GM21447 (cell line): Measurements from ENCODE around the gene SUMF1.
A peak's percentile ranks its signal among the peaks of the same experiment; 100 is the strongest.

Experiments used
- ATAC-seq: cut with Tn5 transposase; IDR thresholded peaks from one replicate; pipeline ENCODE4 v1.9.1; 2021; ENCODE audit not compliant: unreplicated experiment

Gene SUMF1

DNA sequence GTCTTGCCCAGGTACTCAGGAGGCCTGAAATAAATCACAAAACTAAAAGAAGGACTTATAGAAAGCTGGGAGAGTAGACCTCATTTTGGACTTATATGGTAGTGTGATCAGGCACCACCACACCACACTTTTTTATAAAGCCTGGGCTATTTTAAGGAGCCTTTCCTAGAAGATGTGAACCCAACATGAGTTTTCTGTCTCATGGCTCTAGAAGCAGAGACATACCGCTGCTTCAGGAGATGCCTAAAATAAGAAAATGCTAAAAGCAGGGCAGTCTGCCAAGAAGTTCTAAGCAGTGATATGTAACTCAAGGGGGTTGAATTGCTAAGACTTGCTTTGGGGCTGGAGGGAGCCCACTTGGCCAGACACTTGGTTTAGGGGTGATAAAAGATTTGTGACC is 49.6 kb downstream of the SUMF1 start:
- no peak for ATAC-seq

DNA sequence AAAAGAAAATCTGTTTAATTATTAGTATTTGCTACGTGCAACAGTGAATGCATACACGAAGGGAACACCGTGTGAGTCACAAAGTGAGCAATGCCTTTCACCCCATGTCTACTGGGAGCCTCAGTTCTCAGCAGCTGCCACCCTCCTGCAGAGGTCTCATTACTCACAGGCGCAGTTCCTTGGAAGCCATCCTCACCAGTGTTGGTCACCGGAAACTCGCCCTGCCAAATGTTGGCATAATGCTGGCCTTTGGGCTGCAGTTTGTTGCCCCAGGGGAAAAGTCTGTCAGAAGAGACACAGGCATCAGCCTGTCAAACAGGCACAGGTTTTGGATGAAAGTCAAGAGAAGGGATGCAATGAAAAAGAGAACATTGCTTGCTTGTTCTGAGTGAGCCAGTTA is 50.1 kb downstream of the SUMF1 start:
- ATAC-seq = no peak

DNA sequence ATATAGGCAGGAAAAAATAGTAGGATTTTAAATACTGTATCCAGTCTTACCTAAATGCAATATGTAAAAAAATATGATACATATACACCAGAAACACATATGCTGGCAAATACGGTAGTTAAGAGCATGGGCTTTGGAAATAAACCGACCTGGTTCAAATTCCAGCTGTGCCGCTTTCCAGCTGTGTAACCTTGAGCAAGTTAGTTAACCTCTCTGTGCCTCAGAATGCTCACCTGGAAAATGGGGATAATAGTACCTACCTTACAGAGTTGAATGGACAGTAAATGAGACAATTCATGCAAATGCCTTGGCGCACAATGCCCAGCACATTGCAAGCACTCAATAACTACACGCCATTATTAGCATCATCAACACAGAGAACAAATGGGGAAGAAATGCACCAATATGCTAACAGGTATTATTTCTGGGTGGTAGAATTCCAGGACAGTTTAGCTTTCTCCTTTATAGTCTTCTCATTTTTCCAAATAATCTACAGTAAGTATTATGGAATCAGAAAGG is 50.6 kb downstream of the SUMF1 start:
- ATAC-seq = no peak

DNA sequence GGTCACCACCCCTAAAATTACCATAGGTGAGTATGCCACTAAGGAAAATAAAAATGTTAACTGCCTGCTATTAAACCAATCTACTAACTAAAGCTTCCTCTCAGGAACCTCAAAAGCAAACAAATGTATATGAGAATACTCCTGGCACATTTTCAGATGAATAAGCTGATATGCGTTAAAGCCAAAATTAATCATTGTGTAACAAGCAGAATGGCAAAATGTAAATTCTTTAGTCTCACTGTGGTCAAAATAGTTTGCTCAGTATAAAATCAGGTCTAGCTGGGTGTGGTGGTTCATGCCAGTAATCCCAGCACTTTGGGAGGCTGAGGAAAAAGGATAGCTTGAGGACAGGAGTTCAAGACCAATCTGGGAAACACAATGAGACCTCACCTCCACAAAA is 53.6 kb downstream of the SUMF1 start:
- no peak for ATAC-seq

DNA sequence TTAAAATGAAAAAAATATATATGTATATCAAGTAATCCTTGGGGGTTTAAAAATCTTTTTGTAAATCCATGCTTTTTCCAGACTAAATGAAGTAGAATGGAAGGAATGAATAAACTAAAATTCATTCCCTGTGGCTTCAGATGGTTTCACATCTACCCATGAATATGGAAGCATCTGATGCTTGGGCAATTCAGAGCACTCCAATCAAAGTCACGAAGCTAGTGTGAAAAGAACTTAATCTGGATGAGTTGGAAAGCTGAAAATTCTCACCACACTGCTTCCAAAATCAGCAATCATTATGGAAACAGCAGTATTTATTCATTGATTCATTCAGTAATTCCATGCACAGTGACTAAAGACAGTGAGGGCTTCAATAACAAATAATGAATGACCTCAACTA is 55.2 kb downstream of the SUMF1 start:
- ATAC-seq = no peak

DNA sequence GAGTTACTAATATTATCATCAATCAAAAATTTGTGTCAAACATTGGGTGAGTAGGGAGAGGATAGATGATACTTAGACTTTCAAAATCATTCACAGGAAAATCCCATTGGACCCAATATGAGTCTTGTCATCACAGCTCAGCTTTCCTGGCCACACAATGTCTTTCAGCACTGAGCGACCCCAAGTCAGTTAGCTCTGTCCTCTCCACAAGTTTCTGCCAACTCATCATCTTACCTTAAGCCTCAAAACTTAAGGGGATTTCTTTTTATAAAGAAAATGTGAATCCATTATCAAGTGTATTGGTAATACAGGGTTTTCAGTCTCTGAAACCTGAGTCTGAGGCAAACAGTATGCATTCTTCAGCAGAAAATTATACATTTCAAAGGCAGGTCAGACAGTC is 55.8 kb downstream of the SUMF1 start:
- no peak for ATAC-seq

DNA sequence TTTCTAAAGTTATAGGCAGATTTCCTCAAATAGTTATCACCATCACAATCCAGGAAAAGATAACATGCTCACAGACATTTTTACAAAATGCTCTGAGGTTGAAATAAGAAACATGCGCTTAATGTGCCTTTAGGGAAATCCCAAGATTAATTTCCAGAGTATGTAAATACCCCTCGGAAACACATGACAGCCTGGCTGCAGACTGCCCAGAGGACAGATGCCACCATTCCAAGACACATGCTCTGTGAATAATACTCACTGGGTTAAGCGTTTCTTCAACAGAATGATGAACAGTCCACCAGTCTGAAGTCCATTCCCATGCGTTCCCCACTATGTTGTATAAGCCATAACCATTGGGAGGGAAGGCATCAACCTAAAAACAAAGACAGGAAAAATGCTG is 56.5 kb downstream of the SUMF1 start:
- no peak for ATAC-seq

DNA sequence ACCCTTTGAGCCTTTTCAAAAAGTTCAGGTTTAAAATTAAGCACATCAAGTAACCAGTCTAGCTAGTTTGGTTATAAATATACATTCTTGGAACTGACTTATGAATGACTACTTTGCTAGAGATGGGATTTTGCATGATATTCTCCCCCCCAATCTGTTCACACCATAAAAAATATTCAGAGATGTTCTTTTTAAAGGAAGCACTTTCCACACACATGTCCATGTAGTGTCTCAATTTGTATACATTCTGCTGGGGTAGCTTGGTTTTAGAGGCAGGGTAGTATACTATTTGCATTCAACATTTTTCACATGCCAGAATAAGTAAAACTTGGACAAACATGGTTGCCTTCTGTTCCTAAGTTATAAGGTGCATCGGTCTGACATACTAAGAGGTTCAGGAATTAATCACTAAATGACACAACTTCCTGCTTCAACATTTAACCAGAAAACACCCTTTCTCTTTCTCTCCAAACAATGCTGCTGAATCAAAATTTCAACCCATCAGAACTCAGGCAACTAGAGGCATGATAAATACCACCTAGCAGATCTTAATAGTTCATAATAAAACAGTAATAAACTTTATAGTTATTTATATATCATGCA is 57.0 kb downstream of the SUMF1 start:
- no peak for ATAC-seq

DNA sequence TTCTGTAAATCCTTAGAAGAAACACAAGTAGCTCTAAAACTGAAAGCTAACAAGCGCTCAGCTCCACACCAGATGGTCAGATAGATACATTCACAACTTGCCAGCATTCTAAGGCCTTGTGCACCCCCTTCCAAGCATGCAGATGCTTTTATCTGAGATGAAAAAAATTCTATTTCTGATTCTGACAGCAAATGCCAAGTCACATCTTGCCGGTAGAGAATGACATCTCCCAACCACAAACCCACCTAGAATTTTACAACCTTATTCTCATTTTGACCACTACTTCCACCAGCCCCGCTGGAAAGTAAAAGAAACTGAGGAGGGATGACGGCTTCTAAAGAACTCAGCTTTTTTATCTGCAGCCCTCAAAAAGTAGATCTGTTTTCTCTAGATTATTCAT is 57.7 kb downstream of the SUMF1 start:
- ATAC-seq = peak; percentile 44

DNA sequence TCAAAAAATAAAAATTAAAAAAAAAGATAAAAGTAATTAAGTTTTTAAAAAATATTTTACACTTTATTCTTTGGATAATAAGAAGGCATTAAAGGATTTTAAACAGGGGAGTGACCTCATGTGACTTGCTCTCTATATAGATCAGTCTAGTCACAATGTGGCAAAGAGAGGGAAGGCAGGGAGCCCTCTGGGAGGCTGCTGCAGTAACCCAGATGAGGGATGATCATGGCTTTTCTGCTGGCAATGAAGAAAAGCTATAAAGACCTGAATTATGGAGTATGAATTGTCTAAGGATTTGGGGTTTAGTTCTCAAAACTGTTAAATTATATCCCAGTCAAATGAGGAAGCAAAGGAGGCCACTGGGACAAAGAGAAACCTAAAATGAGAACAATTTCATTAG is 58.1 kb downstream of the SUMF1 start:
- ATAC-seq = no peak

DNA sequence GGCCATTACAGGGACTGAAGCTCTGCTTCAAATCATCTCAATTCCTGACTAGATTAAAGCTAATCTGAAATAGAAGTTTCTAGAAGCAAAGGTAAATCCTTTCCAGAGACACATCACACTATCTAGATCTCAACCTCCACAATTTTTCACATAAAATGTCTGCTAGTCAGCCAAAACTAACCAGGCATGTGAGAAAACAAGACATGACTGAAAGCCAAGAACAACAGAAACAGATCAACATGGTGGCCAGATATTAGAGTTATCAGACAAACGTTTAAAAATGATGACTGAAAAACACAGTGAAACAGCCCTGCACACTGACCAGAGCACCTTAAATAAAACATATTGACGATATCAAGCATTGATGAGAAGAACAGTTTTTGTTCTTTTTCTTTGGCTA is 59.1 kb downstream of the SUMF1 start:
- no peak for ATAC-seq

DNA sequence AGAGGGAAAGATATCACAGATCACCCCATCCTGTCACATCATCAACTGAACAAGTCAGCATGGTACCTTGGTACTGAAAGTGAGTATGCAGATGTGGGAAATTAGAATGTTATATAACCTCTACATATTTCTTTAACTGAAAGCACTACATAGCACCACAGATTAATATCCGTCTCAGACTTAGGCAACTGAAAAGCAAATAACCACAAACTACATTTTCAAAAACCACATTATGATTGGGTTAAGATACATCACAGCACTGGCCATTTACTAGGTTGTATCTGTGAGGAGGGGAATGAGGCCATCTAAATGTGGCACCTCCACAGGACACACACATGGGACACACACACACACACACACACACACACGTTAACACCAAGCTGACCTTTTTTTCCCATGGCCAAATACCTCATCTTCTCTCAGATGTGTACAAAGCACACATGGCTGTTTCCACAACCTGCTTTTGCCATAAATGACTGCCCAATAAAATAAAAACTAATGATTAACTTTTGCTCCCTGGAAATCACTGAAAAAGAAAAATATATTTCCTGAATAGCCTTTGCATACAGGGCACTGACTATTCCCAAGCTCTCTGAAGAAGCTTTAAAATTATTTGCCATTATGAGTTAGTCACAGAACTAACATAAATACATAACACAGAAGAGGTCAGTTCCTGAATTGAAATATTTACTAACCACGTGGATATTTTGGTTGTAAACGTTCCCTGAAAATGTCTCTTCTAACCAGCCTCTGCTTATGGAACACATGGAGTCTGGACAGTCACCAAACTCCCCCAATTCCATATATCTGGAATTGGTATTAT is 60.1 kb downstream of the SUMF1 start:
- peak; percentile 49 for ATAC-seq

DNA sequence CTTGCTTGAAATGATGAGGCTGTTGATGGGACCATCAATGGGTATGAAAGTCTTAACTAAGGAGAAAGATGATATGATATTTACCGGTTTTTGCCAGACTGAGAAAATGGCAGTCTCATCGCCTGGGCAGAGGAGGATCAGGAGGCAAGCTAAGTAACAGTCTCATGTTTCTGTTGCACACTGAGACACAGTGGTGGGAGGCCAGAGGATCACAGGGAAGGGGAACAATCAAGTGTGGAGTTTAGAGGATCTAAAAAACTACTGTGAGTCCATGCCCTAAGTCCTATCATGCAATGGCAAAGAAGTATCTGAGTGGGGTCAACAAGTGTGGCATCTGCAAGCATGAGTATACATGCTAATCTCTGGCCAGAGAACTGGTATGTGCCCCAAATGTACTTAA is 62.2 kb downstream of the SUMF1 start:
- ATAC-seq = no peak

DNA sequence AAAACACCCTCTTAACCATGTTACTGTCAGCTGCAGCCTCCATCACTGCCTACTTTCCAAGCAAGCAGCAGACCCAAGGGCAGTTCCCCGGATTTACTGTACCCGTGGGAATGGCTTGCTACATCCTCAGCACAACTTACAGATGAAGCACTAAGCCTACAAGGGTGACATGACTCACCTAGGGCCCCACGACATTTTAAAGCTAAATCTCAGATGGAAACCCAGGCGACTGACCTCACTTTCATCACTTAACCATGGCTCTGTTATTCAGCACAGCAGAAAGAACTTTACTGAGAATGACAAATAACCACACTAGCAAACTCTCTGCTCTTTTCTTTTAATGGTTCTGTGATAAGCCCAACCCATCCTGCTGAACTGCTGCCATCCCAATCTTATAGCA is 65.6 kb downstream of the SUMF1 start:
- no peak for ATAC-seq

DNA sequence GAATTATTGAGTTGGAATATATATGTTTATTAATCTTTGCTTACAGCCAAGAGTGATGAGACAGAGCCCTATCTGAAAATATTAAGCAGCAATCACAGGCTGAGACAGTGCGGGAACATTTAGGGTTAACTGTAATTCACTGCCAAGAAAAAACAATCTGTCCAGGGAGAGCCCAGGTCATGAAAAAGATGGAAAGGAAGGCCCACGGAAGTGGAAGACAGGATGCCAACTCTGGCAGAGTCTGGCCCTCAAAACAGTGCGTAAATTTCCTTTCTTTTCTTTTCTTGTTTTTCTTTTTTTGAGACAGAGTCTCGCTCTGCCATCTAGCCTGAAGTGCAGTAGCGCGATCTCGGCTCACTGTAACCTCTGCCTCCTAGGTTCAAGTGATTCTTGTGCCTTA is 67.6 kb downstream of the SUMF1 start:
- no peak for ATAC-seq

DNA sequence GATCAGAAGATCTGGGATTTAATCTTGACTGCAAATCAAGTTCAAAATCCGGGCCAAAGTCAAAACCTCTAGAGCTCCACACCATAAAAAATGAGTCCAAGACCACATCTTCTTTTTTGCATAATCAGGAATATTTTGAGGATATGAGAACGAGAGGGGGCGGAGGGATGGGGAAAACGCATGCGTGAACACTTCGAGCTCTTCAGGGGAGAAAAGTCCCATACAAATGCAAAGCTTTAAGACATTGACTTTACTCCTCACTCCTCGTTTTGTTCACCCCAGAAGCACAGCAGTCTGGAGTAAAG is 68.2 kb downstream of the SUMF1 start:
- ATAC-seq = no peak

DNA sequence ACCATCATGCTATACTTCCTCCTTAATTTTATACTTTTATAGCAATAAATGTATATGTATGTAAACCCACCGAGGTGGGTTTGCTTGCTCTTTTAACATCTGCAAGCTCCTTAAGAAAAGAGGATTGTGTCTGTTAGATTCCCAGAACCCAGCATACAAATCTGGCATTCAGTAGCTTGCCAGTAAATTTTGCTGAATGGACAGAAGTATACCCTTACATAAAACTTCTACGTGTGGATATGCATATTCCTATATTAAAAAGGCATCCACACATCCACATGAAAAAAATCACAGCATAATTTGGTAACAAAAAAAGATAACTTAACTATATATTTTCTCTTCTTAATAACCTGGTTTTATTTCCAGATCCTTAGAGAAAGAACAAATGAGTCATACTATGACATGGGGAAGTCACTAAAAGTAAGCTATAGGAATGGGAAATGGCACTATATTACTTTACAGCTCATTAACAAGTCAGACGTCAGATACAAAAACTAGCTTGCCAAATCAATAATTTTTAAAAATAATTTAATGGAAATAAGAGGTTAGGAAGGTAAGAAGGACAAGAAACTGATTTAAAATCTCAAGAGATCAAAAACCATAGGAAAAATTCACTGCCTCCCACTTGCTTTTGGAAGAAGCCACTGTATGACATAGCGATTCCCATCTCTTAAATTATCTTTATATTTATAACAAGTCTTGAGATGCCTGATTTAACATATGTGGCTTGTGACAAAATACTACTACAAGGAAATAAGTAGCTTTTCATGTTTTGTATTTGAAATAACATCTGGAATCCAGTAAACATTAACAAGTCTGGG is 68.7 kb downstream of the SUMF1 start:
- ATAC-seq = no peak

DNA sequence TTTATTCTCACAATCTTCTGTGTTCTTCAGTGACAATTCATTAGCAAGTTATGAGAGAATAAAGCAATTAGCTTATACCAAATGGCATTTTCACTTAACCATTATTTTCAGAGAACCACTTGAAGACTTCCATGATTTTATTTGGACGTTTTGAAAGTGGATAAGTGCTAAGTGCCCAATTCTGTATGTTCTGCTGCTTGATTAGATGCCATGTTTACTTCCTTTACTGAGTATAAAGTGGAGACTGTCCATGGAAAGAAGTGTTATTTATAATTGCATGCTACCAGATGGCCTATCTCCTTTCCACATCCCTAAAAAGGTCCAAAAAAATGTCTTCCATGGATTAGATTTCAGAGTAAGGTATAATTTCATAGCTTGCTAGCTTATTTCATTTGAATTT is 69.6 kb downstream of the SUMF1 start:
- ATAC-seq = no peak

DNA sequence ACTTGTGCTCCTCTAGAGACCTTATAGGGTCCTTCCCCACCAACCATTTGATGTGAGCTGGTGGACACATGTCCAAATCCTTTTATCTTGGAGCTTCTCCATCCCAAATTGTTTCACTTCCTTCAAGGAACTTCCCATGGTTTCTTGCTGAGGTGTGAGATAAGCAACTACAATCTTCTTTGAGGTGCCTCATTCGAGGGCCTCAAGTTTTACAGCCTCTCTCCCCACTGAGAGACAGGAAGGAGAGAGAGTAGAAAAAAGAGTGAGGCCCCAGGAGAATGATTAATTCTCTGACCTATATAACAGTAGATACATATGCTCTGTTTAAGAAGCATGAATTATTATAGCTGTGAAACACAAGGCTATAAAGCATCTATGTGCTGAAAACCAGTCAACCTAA is 70.5 kb downstream of the SUMF1 start:
- ATAC-seq = no peak

DNA sequence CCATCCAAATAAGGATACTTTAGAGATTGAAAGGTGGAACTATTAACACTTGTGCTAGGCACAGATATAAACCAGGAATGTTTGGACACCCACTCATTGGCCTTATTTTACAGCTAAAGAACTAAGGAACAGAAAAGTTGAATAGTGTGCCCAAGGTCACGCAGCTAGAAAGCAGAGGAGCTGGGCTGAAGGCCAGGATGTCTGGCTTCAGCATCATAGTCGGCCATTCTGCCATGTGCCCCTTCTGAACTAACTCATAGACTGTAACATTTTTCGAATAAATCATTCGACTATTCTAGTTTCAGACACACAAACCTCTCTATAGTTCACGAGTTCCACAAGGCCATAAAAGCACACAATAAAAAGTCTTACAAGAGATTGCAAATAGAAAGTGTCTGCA is 71.1 kb downstream of the SUMF1 start:
- no peak for ATAC-seq

DNA sequence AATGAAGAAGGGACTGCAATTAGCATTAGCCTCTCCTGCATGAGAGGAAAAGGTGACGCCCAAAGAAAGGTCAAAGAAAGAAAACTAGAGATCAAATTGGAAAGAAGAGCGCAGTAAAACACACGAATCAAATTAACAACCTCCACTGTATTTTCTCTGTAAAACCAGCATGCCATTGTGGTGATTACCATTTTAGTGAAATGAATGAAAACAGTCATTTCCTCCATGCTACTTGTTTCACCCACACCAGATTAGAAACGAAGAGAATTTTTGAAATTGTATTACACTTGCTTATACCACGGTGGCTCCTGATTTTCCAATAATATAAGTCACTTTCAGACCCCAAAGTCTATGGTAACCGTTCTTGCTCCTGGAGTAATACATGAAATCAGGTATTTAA is 71.6 kb downstream of the SUMF1 start:
- no peak for ATAC-seq

DNA sequence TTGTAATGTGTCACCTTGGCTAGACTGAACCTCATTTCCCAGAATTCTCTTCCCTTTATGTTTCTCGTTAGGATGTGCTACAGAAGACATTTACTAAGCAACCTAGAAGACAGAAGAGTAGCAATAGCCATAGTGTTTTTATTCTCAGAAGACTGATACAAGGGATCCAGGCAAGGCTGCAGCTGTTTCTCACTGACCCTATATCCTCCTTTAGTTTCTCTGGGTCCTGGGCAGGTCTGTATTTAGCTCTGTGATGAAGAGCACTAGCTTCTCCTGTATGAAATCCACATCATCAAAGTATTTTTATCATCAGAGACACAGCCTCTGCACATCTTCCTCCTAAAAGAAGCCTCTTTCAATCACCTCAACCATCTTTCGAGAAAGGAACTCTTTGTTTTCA is 72.5 kb downstream of the SUMF1 start:
- ATAC-seq = no peak
